Globus pallidus (tissue), 1 donor: Measurements from ENCODE around the gene WDFY2.
"Not testable (repeated sequence)": the region's sequence is repeated elsewhere in the genome, so short reads cannot be mapped to it uniquely, and the experiment has no call there.

Experiments used
- DNase-seq: peaks from one replicate; pipeline ENCODE4 v3.0.0-alpha.2; 2015; ENCODE audit warnings: low spot score

WDFY2 gene

DNA sequence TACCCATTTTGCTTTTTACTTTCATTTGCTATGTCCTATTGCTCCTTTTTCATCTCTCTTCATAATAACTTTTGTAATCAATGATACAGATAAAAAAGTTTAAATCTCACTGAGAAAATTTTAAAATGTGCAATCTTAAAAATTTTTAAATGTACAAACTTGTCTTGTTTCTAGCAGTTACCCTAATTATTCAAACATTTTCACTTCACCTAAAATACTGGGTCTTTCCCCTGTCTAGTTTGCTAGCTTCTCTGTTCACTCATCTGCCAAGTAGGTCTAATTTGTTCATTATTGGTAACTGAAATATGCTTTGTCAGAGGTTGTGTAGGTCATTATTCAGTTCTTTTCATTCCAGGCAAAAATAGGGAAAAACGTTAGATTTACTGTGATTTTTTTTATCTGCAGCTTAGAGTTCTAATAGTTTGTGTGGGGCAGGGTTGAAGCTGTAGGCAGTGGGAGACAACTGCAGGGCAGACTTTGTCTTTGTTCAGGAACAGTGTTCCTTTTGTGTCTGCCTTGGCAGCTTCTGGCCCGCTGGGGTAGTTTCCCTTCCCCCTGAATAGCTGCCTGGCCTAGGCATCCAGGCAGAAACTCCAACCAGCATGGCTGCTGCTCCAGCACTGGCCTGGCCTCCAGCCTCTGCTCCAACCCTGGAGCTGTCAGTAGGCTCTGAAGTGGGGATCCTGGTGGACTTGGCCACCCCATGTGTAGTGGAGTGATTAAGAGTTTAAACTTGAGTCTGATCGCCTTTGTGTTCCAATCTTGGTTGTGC, 48.5 kb downstream of the WDFY2 start:
- peak; percentile 98 for DNase-seq

DNA sequence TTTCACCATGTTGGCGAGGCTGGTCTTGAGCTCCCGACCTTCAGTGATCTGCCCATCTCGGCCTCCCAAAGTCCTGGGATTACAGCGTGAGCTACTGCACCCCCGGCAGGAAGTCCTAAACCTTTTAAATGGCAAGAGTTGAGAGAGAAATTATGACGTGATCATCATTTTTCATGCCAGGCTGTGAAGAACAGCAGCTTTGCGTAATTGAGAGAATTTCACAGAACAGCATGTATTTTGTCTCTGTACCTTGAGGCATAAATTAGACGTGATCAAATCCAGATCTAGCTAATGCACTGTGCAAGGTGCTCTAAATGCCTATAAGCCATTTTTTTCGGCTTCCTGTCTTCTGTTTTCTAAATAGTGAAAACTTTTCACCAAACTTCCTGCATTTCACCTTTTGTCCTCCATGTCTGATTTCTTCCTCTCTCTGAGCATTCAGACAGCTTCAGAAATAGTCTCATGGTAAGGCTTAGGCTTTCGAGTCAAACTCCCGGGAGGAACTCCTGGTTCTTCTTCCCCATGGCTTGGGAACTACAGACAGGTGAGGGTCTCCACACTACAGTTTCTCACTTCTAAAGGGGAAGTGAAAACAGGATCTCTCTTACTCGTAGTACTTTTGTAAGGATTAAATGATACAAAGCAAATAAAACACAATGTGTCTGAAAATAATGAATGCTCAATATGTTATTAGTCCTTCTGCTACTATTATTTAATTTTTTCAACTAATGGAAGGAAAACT, 51.0 kb downstream of the WDFY2 start:
- no peak for DNase-seq

DNA sequence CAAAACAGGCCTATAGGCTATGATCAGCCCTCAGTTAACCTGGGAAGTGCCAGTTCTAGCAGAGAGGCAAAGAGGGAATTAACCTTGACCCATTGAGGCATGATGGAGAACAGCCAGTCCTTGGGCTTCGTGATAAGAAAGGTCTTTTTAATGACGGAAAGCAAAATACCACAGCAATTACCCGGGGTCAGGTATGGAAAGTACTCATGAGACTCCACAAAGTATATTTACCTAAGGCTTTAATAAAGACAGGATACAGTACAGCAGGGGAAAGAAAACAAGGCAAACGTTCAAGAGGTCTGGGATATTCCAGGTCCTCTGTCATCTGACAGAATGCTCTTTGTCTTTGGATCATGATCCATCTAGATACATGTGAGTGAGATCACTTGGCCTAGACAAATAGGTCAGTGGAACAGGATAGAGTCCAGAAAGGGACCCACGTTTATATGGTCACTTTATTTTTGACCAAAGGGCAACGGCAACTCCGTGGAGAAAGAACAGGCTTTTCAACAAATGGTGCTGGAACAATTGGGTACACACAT, 52.2 kb downstream of the WDFY2 start:
- DNase-seq, result peak; percentile 34

DNA sequence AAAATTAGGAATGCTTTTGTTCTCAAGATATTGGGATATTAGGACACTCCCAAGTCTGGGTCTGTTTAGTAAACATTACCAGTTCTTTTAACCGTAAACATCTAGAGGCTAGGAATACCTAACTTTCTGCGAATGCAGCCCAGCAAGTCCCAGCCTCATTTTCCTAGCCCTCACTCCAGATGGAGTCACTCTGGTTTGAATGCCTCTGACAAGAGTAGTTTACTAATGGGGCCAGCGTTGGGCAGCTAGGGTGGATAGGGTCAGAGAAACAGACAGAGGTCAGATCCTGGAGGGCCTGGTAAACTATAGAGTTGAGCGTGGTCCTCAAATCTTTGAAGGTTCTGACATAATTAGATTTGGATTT, 53.6 kb downstream of the WDFY2 start:
- no peak for DNase-seq

DNA sequence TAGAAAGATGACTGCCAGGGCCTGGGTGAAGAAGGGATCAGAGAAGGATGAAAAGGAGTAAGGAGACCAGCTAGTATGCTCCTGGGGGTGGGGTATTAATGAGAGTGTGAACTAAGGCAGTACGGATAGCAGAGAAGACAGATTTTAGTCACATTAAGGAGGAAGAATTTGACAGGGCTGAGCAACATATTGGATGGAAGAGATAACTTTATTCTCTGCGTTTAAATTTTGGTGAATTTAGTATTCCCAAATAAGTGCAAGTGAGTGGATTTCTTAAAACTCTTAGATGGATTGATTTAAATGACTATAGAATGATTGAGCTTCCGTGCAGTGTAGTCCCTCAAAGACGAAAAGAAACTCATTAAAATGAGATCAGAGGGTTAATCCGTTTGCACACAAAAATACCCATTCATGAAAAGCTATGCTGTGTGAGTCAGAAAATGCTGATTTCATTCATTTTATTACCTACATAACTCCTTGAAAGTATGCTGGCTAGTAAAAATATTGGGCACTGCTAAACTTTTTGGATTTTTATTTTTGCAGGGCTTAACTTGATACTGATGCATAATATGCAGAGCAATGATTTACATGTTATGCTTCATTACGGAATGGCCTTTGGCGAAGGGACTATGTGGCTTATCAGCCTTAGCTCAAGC, 54.1 kb downstream of the WDFY2 start:
- peak; percentile 32 for DNase-seq

DNA sequence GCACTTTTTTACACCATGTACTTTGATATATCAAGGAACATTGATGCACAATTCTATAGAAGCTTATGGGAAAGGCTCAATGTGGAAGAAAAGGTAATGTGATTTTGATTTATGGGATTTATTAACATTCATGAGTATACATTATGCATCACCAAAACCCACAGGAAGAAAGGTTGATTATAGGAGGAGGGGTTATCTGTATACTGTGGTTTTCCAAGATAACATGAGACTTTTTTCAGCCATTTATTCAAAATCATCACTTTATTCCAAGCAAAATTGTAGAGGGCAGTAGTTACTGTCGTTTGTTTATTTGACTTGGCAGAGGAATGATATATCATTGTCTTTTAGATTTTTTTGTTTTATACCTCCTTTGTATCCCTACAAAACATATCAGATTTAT, 54.9 kb downstream of the WDFY2 start:
- peak; percentile 28 for DNase-seq

DNA sequence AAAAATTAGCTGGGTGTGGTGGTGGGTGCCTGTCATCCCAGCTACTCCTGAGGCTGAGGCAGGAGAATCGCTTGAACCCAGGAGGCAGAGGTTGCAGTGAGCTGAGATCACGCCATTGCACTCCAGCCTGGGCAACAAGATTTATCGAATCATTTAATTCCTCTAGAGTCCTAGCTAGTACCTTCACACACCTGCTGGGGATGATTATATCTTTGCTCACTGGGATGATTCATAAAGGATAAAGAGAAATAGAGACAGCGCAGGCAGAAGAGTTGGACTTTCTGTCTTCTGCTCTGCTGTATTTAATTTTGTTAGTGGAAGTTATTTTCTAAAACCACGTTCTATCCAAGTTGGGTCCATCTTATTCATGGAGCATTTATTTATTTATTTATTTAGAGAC, 56.4 kb downstream of the WDFY2 start:
- DNase-seq, result not testable (repeated sequence)

DNA sequence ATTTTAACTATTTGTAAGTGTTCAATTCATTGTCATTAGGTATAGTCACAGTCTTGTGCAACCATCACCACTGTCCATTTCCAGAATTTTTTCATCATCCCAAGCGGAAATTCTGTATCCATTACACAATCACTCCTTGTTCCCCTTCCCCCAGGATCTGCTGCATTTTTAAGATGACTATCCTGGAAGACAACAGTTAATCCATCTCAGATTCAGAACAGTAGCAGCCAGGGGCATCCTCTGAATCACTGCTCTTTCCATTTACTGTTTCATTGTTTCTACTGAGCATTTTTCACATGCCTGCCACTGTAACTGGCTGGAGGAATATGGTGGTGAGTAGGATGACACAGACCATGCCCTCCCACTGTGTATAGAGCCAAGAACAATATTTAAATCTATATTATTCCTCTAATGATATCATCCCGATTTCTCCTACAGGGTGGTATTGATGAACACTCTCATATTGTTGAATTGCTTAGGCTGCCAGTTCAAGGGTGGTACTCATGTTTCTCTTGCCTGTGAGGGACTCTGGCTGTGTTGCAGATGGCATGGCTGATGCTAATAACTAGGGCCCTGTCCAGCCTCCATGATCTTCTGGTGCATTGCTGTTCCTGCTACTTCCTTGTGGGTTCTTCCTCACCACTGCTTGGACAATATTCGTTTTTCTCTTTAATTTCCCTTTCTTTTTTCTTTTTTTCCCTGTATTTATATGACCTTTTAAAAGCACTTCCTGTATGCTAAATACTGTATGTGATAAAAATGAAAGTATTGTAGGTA, 59.0 kb downstream of the WDFY2 start:
- no peak for DNase-seq

DNA sequence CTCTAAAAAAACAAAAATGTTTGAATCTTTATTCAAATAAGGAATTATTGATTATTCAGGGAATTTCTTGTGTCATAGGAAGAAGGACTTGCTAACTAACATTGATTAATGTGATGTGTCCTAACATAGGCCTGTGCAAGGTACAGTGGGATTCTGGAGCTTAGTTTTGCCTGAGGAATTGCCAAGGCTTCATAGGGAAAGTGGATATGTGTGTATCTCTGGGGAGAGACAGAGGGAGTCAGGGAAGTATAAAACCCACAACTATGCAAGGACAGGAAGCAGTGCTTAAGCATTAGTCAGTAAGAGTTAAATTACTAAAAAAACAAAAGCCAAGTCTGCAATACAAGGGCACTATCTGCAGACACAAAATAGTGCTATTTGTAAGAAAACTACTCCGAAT, 59.6 kb downstream of the WDFY2 start:
- DNase-seq, result no peak

DNA sequence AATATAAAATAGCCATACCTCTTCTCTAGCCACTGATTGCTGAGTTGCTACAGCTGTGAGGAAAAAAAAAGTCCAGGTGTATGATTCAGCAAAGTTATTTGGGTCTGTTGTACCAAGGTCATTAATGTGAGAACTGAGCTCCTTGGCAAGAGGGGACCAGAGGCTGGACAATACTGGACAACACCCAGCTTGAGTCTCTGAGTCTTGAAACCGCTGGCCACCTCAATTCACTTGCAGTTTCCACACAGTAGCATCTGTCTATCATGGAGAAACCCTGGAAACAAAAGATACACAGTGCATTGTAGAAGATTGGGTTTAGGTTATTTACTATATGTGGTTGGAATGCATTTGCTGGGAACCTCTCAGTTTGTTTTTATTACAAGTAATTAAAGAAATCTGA, 60.4 kb downstream of the WDFY2 start:
- peak; percentile 36 for DNase-seq

DNA sequence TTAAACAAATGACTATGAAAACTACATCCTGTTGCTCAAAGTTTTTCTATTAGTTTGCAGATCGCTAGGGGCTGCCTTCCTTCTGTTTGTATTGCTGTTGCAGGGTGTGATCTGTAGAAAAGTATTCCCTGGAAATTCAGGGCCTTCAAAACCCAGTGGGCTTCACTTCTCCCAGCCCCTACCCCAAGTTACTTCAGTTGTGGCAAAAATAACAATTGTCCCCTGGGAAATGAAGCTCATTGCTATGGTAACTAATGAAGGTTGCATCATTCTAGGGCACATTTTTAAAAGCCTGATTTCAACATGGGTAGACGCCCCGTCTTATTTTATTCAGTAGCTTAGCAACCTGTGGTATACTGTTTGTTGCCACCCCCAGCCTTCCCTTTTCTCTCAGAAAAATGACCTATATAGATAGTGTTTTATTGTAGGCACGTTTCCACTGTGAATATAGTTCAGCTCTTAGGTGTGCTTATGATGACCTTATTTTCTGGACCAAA, 60.9 kb downstream of the WDFY2 start:
- DNase-seq, result no peak

DNA sequence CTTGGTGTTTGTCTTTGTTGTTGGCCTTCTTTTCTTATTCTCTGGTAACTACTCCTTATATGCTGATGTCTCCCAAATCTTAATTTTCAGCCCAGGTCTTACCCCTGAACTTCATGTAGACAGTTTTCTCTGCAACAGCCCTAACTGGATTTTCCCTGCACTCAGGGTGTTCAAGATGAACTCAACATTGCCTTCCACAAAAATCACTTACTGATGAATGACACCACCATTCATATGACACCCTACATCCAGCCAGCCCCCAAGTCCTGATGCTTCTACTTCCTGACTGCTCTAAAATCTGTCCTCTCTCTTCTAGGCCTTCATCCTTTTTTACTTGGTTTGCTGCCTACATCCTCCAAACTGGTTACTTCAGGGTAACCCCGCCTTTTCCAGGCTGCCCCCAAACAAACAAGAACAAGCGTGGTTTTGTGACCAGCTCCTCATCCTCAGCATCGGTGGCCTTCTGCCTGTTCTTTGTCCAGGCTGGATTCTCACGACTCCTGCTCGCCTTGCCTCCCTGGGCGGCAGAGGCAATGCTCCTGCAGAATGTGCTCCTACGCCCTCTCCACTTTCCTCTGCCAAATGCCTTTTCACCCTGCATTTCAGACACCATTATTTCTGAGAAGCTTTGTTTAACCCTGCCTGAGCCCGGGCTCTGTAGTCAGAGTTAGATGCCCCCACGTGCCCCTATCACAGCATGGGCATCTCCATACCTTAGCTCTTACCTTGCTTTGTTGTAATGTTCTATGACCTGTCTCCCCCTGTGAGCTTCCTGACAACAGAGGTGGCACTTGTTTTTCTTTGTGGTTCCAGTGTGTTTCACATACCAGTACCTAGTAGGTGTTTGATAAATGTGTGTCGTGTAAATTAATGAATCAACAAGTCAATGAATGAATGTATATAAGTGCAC, 61.8 kb downstream of the WDFY2 start:
- no peak for DNase-seq

DNA sequence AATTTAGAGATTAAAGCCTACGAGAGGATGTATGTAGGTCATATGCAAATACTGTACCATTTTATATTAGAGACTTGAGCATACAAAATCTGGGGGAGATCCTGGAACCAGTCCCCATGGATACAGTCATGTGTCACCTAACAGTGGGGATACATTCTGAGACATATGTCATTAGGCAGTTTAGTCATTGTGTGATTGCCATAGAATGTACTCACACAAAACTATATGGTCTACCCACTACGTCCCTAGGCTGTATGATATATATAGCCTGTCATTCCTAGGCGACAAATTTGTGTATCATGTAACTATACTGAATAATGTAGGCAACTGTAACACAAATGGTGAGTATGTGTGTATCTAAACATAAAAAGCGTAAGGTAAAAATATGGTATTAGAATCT, 62.8 kb downstream of the WDFY2 start:
- no peak for DNase-seq

DNA sequence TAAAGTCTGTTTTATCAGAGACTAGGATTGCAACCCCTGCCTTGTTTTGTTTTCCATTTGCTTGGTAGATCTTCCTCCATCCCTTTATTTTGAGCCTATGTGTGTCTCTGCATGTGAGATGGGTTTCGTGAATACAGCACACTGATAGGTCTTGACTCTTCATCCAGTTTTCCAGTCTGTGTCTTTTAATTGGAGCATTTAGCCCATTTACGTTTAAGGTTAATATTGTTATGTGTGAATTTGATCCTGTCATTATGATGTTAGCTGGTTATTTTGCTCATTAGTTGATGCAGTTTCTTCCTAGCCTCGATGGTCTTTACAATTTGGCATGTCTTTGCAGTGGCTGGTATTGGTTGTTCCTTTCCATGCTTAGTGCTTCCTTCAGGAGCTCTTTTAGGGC, 67.9 kb downstream of the WDFY2 start:
- DNase-seq, result not testable (repeated sequence)

DNA sequence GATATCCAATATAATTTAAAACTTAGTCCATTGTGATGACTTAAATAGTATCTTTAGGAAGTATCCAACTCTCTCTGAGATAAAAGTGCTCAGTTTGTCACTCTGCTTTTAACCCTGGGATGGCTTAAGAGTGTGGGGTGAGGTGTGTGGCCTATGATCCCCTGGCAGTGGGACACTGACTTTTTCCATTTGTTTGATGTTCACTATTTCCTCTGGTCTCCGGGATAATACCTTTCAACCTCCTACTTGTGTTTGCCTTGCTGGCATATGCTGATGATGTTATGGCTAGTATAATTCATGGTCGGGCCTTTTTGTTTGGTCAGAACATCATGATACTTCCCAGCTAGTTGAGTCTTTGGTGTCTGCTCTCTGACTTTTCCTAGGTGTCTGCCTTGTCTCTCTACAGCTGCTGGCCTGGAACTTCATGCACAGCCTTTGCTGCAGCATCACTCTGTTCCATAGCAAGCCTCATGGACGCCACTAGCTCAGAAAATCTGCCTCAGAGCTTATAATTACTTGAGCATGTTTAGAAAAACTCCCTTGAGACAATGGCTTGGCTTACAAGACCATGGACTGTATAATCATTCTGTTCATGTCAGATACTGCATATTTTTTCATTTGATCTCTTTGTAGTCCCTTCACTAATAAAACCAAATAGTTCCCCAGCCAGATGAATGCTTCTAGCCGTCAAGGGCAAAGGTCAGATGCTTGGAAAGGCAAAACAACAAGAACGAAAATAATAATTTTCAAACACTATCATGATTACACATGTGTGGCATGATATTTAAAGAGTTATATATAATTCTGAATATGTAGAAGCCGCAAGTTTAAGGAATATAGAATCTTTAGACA, 75.2 kb downstream of the WDFY2 start:
- no peak for DNase-seq

DNA sequence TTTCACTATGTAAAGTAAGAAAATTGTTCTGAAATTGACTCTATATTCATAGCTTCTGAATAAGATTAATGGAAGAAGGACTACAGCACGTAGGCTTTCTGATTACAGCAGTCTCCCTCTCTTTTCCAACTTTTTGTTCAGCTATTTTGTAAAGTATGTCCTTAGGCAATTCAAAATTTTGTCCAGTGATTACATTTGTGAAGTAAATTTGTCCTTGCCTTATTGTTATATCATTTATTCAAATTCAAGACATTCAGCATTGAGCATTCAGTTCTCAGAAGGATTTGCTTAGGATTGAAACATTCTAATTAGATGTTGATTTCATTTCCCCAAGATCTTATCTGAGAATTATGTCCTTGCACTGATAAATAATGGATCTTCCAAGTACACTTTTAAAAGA, 76.6 kb downstream of the WDFY2 start:
- DNase-seq, result no peak

DNA sequence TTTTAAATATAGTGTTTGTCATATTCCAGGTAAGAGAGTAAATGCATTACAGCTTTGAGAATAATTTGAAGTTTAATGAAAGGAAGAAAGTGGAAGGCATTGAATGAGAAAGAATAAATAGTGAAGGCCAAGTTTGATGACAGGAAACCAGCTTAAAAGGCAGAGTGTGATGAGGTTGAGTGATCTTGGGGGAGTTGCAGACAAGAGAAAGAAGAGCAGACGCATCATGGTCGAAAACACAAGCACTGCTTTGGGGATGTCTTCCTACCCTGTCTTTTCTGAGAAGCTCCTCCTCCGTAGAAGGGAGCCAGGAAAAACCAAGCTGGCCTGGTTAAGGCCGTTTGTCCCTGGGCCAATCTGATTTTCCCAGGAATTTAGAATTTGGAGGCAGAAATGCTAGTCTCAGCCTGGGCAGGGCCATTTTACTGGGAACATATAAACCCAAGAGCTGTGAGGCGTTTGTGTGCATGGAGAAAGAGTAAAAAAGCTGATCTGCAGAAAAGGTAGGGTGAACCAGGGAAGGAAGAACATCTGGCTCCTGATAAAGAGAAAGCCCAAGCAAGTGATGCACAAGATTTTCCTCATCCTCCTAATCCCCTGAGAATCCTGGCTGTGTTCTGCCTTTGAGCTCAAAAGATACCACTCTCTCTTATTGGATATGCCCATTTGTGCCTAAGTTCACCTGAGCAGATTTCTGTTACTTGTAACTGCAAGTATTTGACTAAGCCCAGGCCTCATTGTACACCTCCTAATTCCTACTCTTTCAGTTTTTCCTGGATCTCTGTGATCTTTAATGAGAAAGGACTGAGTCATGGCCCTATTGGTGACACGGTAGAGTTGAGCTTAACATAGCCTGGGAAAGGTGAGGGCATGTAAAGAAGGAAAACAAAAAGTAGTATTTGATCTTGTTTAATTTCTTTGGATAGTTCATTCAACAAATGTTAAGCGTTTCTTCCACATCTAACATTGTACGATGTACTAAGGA, 80.0 kb downstream of the WDFY2 start:
- DNase-seq, result no peak

DNA sequence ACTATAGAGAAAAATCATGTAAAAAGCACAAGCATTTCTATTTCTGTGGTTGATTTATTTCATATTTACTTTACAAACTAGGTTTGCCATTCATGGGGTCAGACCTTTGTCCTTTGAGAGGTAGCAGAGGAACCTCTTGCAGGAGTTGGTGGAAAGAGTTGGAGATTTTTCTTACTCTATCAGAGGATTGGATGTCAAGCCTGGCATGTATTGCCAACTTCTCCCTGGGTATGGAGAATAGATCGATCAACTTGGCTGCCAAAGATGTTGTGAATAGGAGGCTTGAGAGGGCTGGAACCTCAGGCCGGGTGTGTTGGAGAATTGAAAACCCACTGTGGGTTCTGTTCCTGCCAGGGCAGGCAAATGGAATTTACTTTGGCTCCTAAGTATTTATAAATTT, 81.2 kb downstream of the WDFY2 start:
- no peak for DNase-seq

DNA sequence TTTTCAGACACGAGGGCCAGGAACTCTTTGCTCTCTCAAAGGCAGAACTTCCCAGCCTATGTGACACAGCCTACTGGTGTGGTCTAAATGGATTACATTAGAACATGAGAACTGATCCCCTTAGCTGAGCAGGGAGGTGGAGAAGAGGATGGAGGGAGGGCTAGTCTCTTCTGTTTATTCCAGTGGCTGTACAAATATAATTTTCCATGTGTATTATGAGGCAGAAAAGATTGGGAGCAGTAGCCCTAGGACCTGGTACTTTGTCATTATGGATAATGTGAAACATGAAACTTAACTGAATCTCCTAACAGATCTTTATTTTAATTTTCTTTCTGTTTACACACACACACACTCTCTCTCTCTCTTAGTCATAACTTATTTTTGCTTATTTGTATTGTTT, 82.1 kb downstream of the WDFY2 start:
- no peak for DNase-seq
